H9 (cell line): ENCODE measurements around the gene KCTD16. TPM values are rescaled to one million over a fixed set of nuclear protein-coding genes. Genes with fewer than 3 reads are reported as not detected.

ENCODE experiments used
- DNase-seq: peaks from one replicate; pipeline ENCODE4 v3.0.0-alpha.2; 2017
- H2AFZ ChIP-seq: one replicate; pipeline ENCODE4 v1.6.1; 2013; ENCODE audit warnings: mild to moderate bottlenecking, low read length, control low read depth, moderate library complexity
- H2AK5ac ChIP-seq: 2 replicates; pipeline ENCODE4 v1.6.1; 2013; ENCODE audit warnings: low read length, control low read depth, mixed read lengths; ENCODE audit not compliant: insufficient read length
- H2BK120ac ChIP-seq: one replicate; pipeline ENCODE4 v1.6.1; 2013; ENCODE audit warnings: low read depth, mild to moderate bottlenecking, low read length, control low read depth, inconsistent platforms; ENCODE audit not compliant: poor library complexity, severe bottlenecking
- H2BK12ac ChIP-seq: 2 replicates; pipeline ENCODE4 v1.6.1; 2013; ENCODE audit warnings: low read length, control low read depth, mixed read lengths, low read depth; ENCODE audit not compliant: insufficient read length
- H2BK15ac ChIP-seq: 2 replicates; pipeline ENCODE4 v1.6.1; 2013; ENCODE audit warnings: low read depth, low read length, control low read depth
- H2BK20ac ChIP-seq: one replicate; pipeline ENCODE4 v1.6.1; 2013; ENCODE audit warnings: low read depth, mild to moderate bottlenecking, low read length, control low read depth, inconsistent platforms; ENCODE audit not compliant: poor library complexity, severe bottlenecking
- H2BK5ac ChIP-seq: 2 replicates; pipeline ENCODE4 v1.6.1; 2013; ENCODE audit warnings: low read length, control low read depth, mixed read lengths; ENCODE audit not compliant: insufficient read length
- H3K14ac ChIP-seq: 2 replicates; pipeline ENCODE4 v1.6.1; 2013; ENCODE audit warnings: low read length, control low read depth; ENCODE audit not compliant: insufficient read depth
- H3K18ac ChIP-seq: 2 replicates; pipeline ENCODE4 v1.6.1; 2013; ENCODE audit warnings: low read depth, mild to moderate bottlenecking, mixed read lengths, low read length, control low read depth; ENCODE audit not compliant: insufficient read length
- H3K23ac ChIP-seq: 2 replicates; pipeline ENCODE4 v1.6.1; 2013; ENCODE audit warnings: low read length, control low read depth, mixed read lengths, low read depth; ENCODE audit not compliant: insufficient read length
- H3K23me2 ChIP-seq: 2 replicates; pipeline ENCODE4 v1.6.1; 2013; ENCODE audit warnings: low read depth, mild to moderate bottlenecking, mixed read lengths, low read length, control low read depth; ENCODE audit not compliant: insufficient read length, poor library complexity, severe bottlenecking
- H3K27ac ChIP-seq: 2 replicates; pipeline ENCODE4 v1.5.1; 2013; ENCODE audit warnings: low read length, control low read depth, mixed read lengths, low read depth; ENCODE audit not compliant: insufficient read length
- H3K27me3 ChIP-seq: 2 replicates; pipeline ENCODE4 v1.6.1; 2013; ENCODE audit warnings: low read length, control low read depth, inconsistent platforms; ENCODE audit not compliant: insufficient read depth
- H3K4ac ChIP-seq: 2 replicates; pipeline ENCODE4 v1.6.1; 2013; ENCODE audit warnings: low read depth, mild to moderate bottlenecking, control low read depth, inconsistent platforms, low read length, moderate library complexity
- H3K4me1 ChIP-seq: 2 replicates; pipeline ENCODE4 v1.6.1; 2013; ENCODE audit warnings: low read length, control low read depth, inconsistent platforms; ENCODE audit not compliant: insufficient read depth
- H3K4me2 ChIP-seq: 2 replicates; pipeline ENCODE4 v1.6.1; 2013; ENCODE audit warnings: low read length, control low read depth, mixed read lengths; ENCODE audit not compliant: insufficient read length, insufficient read depth
- H3K56ac ChIP-seq: 2 replicates; pipeline ENCODE4 v1.6.1; 2013; ENCODE audit warnings: low read depth, mild to moderate bottlenecking, mixed read lengths, low read length, control low read depth; ENCODE audit not compliant: insufficient read length
- H3K79me1 ChIP-seq: 2 replicates; pipeline ENCODE4 v1.6.1; 2013; ENCODE audit warnings: low read depth, mild to moderate bottlenecking, moderate library complexity, low read length, control low read depth, inconsistent platforms; ENCODE audit not compliant: insufficient read depth, poor library complexity, severe bottlenecking
- H3K79me2 ChIP-seq: 2 replicates; pipeline ENCODE4 v1.6.1; 2013; ENCODE audit warnings: low read length, control low read depth, inconsistent platforms; ENCODE audit not compliant: insufficient read depth
- H3K9ac ChIP-seq: 2 replicates; pipeline ENCODE4 v1.6.1; 2013; ENCODE audit warnings: low read length, control low read depth, mixed read lengths; ENCODE audit not compliant: insufficient read length; ENCODE audit errors: extremely low read depth
- H3K9me3 ChIP-seq: one replicate; pipeline ENCODE4 v1.6.1; 2013; ENCODE audit warnings: low read depth, low read length, inconsistent platforms; ENCODE audit not compliant: control insufficient read depth
- H3T11ph ChIP-seq: one replicate; pipeline ENCODE4 v1.6.1; 2013; ENCODE audit warnings: mild to moderate bottlenecking, low read length, control low read depth, inconsistent platforms
- H4K20me1 ChIP-seq: one replicate; pipeline ENCODE4 v1.6.1; 2013; ENCODE audit not compliant: control insufficient read depth, insufficient read length, insufficient read depth
- H4K5ac ChIP-seq: 2 replicates; pipeline ENCODE4 v1.6.1; 2013; ENCODE audit warnings: low read depth, mild to moderate bottlenecking, mixed read lengths, low read length, control low read depth; ENCODE audit not compliant: insufficient read length
- H4K8ac ChIP-seq: replicated peaks from 2 replicates; pipeline ENCODE4 v1.6.1; 2013; ENCODE audit warnings: low read length, control low read depth, mixed read lengths, low read depth; ENCODE audit not compliant: insufficient read length
- H4K91ac ChIP-seq: 2 replicates; pipeline ENCODE4 v1.6.1; 2013; ENCODE audit warnings: low read depth, mild to moderate bottlenecking, moderate library complexity, mixed read lengths, low read length, control low read depth; ENCODE audit not compliant: insufficient read length
- H3K27ac Mint-ChIP-seq, 3 experiments: 2 replicates in 2 of 3; 3 replicates in 1 of 3; pipeline ENCODE4 v1.8.0; 2020 to 2021; ENCODE audit warnings: mixed read lengths in 3 of 3, mild to moderate bottlenecking in 1 of 3, moderate library complexity in 1 of 3
- H3K27me3 Mint-ChIP-seq: 2 replicates; pipeline ENCODE4 v1.8.0; 2021; ENCODE audit warnings: low read depth, mild to moderate bottlenecking, moderate library complexity, mixed read lengths
- H3K36me3 Mint-ChIP-seq, 3 experiments: 2 replicates in 2 of 3; 3 replicates in 1 of 3; pipeline ENCODE4 v1.8.0; 2020 to 2021; ENCODE audit warnings: low read depth in 3 of 3, mixed read lengths in 3 of 3; ENCODE audit not compliant: insufficient read depth in 1 of 3
- H3K4me1 Mint-ChIP-seq, 2 experiments: 2 replicates each; pipeline ENCODE4 v1.8.0; 2020; ENCODE audit warnings: mixed read lengths in 2 of 2
- H3K4me3 Mint-ChIP-seq, 2 experiments: 2 replicates in 1 of 2; 3 replicates in 1 of 2; pipeline ENCODE4 v1.8.0; 2020 to 2021; ENCODE audit warnings: mild to moderate bottlenecking in 2 of 2, mixed read lengths in 2 of 2, moderate library complexity in 1 of 2
- H3K9me3 Mint-ChIP-seq, 2 experiments: 2 replicates in 1 of 2; 3 replicates in 1 of 2; pipeline ENCODE4 v1.8.0; 2020; ENCODE audit warnings: mild to moderate bottlenecking in 2 of 2, mixed read lengths in 2 of 2, moderate library complexity in 1 of 2
- CTCF ChIP-seq: fragments of 200-600 bp; sonication (generic); conservative IDR thresholded peaks from 3 replicates; pipeline ENCODE4 v1.8.0; 2021; ENCODE audit warnings: antibody characterized with exemption, mild to moderate bottlenecking
- WGBS: extraction: QIAGEN DNeasy Blood & Tissue Kit; methylation state at CpG from one replicate; pipeline ENCODE4 v1.1.7; 2013; ENCODE audit warnings: missing lambda C conversion rate, low lambda C conversion rate, mixed read lengths; ENCODE audit not compliant: insufficient read length; ENCODE audit errors: extremely low coverage; 5-methylcytosine and 5-hydroxymethylcytosine counted together
- total RNA-seq: library from RNA; stranded (reverse); gene quantifications from 2 replicates; pipeline ENCODE4 v1.2.1, GENCODE V29; 2021

Gene KCTD16
- total RNA-seq, 1 experiment from 2014 or later, result 0.09 TPM

- Histone ChIP-seq H3K79me1 (no peaks in the 10 kb centered on the region), H3K4me2 (no peak overlapping the region), H2AK5ac (no peak overlapping the region), H4K8ac (no peak overlapping the region), H2BK120ac (no peak overlapping the region), H3K18ac (no peak overlapping the region), H4K91ac (no peak overlapping the region), H2BK12ac (no peak overlapping the region), H3K9me3 (no peaks in the 10 kb centered on the region), H3T11ph (no peak overlapping the region), H2BK20ac (no peak overlapping the region), H2AFZ (no peak overlapping the region), H3K27me3 (no peaks in the 10 kb centered on the region), H3K23me2 (no peaks in the 10 kb centered on the region), H3K79me2 (no peaks in the 10 kb centered on the region), H3K27ac (no peak overlapping the region), H3K4me1 (peaks cover 3% of the 10 kb centered on the region; the same call in 1 of the 2 replicates), H3K9ac (no peak overlapping the region), H2BK15ac (no peak overlapping the region), H3K4ac (no peak overlapping the region), H4K5ac (no peak overlapping the region), H3K56ac (no peak overlapping the region), H4K20me1 (no peaks in the 10 kb centered on the region), H3K23ac (no peak overlapping the region), H3K14ac (no peak overlapping the region), H2BK5ac (no peak overlapping the region)
- no peak for DNase-seq
- H3K36me3 Mint-ChIP-seq, result no peaks in the 10 kb centered on the region
- no CpG with 5 or more reads among the region's 4 CpGs for WGBS
- no peaks in the 10 kb centered on the region for H3K9me3 Mint-ChIP-seq
- H3K4me3 Mint-ChIP-seq, result no peak overlapping the region
- peaks cover 15 to 16% of the 10 kb centered on the region in 2 experiments for H3K4me1 Mint-ChIP-seq
- no peak for TF ChIP-seq CTCF
- H3K27me3 Mint-ChIP-seq, result no peaks in the 10 kb centered on the region
- H3K27ac Mint-ChIP-seq, result no peak overlapping the region
These were observed 44.0 kb upstream of the KCTD16 start for GRCh38 chr5:144126707-144127106.
